Endothelial cell of umbilical vein (primary cell): ENCODE results near the gene TRIP10. TPM values are rescaled to one million over a fixed set of nuclear protein-coding genes. Genes with fewer than 3 reads are reported as not detected.

ENCODE experiments used
- BruUV-seq: library from RNA; stranded (reverse); fragments of 400-500 nt; replicated peaks from 2 replicates; lab custom pipeline; 2021; lab: Mats Ljungman, UMichigan
- CTCF ChIA-PET: fragments of 300-600, 350-600 bp; sonication (Branson Sonifier 250); formaldehyde crosslinking; loops from one replicate; lab custom pipeline; 2021; ENCODE audit warnings: antibody characterized with exemption, inconsistent platforms; lab: Charles Lee
- POLR2A ChIA-PET: fragments of 300-600, 350-600 bp; sonication (Branson Sonifier 250); formaldehyde crosslinking; loops from one replicate; lab custom pipeline; 2021; ENCODE audit warnings: antibody characterized with exemption, inconsistent platforms; lab: Charles Lee
- DNase-seq: peaks from one replicate; pipeline ENCODE4 v3.0.0-alpha.2; 2011; ENCODE audit warnings: low read depth, low spot score
- FAIRE-seq: peaks from 2 replicates; lab custom pipeline; 2011; peaks lifted over from hg19 to GRCh38; lab: Jason Lieb, UNC
- H2AFZ ChIP-seq: 2 replicates; pipeline ENCODE4 v1.6.0; 2012; ENCODE audit warnings: low read depth, low read length, control low read depth, inconsistent platforms
- H3K27ac ChIP-seq: 2 replicates; pipeline ENCODE4 v1.5.1; 2011; ENCODE audit warnings: low read depth, mild to moderate bottlenecking, control low read depth, low read length, moderate library complexity; ENCODE audit not compliant: insufficient read depth
- H3K27me3 ChIP-seq, 2 experiments: 2 replicates each; pipeline versions ENCODE4 v1.6.0 to v1.6.1; 2011; ENCODE audit warnings: low read length in 2 of 2, mixed read lengths in 1 of 2; ENCODE audit not compliant: control insufficient read depth in 2 of 2, insufficient read depth in 2 of 2
- H3K36me3 ChIP-seq, 2 experiments: 2 replicates in 1 of 2; 3 replicates in 1 of 2; pipeline ENCODE4 v1.5.1; 2011; ENCODE audit warnings: low read length in 2 of 2, mild to moderate bottlenecking in 1 of 2, moderate library complexity in 1 of 2; ENCODE audit not compliant: control insufficient read depth in 2 of 2, insufficient read depth in 2 of 2; ENCODE audit errors: extremely low read depth in 1 of 2
- H3K4me1 ChIP-seq: 3 replicates; pipeline ENCODE4 v1.5.1; 2011; ENCODE audit warnings: mild to moderate bottlenecking, low read length; ENCODE audit not compliant: control insufficient read depth, insufficient read depth; ENCODE audit errors: extremely low read depth
- H3K4me2 ChIP-seq: 2 replicates; pipeline ENCODE4 v1.6.1; 2011; ENCODE audit warnings: low read length, control low read depth, mixed read lengths; ENCODE audit not compliant: insufficient read depth
- H3K4me3 ChIP-seq, 3 experiments: fragments of 200-600 bp in 1 of 3; sonication (generic), shearing (Covaris generic) in 1 of 3; replicated peaks in 1 of 3; 2 replicates each; pipeline ENCODE4 v1.5.1; 2011 to 2016; ENCODE audit warnings: control low read depth in 3 of 3, low read length in 3 of 3, mild to moderate bottlenecking in 2 of 3, inconsistent platforms in 1 of 3, low read depth in 1 of 3, moderate library complexity in 1 of 3; ENCODE audit not compliant: insufficient read depth in 1 of 3
- H3K79me2 ChIP-seq: 2 replicates; pipeline ENCODE4 v1.6.0; 2012; ENCODE audit warnings: low read length, inconsistent platforms; ENCODE audit not compliant: control insufficient read depth, insufficient read depth
- H3K9ac ChIP-seq: replicated peaks from 2 replicates; pipeline ENCODE3; 2011; ENCODE audit warnings: low read length, control low read depth; ENCODE audit not compliant: insufficient read depth; ENCODE audit errors: extremely low read depth
- H3K9me1 ChIP-seq: replicated peaks from 3 replicates; pipeline ENCODE4 v1.6.0; 2011; ENCODE audit warnings: mild to moderate bottlenecking, low read length; ENCODE audit not compliant: control insufficient read depth, insufficient read depth; ENCODE audit errors: extremely low read depth
- H3K9me3 ChIP-seq: replicated peaks from 2 replicates; pipeline ENCODE4 v1.5.1; 2012; ENCODE audit warnings: low read length, inconsistent platforms; ENCODE audit not compliant: control insufficient read depth, insufficient read depth
- H4K20me1 ChIP-seq: replicated peaks from 2 replicates; pipeline ENCODE3; 2011; ENCODE audit warnings: mild to moderate bottlenecking, low read length; ENCODE audit not compliant: control insufficient read depth, insufficient read depth; ENCODE audit errors: extremely low read depth
- EZH2 ChIP-seq: IDR thresholded peaks from 2 replicates; pipeline ENCODE4 v1.6.1; 2012; ENCODE audit warnings: borderline replicate concordance, low read depth, mild to moderate bottlenecking, moderate library complexity, low read length, inconsistent platforms; ENCODE audit not compliant: severe bottlenecking
- FOS ChIP-seq: IDR thresholded peaks from 2 replicates; pipeline ENCODE4 v1.6.1; 2011; ENCODE audit warnings: mild to moderate bottlenecking, low read length, moderate library complexity, borderline replicate concordance; ENCODE audit not compliant: insufficient read depth
- GATA2 ChIP-seq: IDR thresholded peaks from 2 replicates; pipeline ENCODE4 v1.7.0; 2011; ENCODE audit warnings: low read depth, mild to moderate bottlenecking, moderate library complexity, mixed read lengths, low read length; ENCODE audit not compliant: insufficient read length, insufficient read depth
- JUN ChIP-seq: IDR thresholded peaks from 2 replicates; pipeline ENCODE4 v1.6.1; 2011; ENCODE audit warnings: borderline replicate concordance, low read depth; ENCODE audit not compliant: insufficient read length, insufficient read depth
- MYC ChIP-seq: IDR thresholded peaks from one replicate; pipeline ENCODE4 v1.6.1; 2011; ENCODE audit warnings: mild to moderate bottlenecking, low read depth, low read length
- POLR2A ChIP-seq: IDR thresholded peaks from 2 replicates; pipeline ENCODE4 v1.6.1; 2012; ENCODE audit warnings: low read depth, mild to moderate bottlenecking, control low read depth, low read length
- POLR2AphosphoS5 ChIP-seq: IDR thresholded peaks from 2 replicates; pipeline ENCODE4 v1.6.1; 2012; ENCODE audit warnings: low read depth, mild to moderate bottlenecking, control low read depth, low read length, moderate library complexity; ENCODE audit not compliant: insufficient read depth
- dilution Hi-C: fragments of 300-500 bp; cut with MboI; formaldehyde crosslinking; loops from one replicate; pipeline ENCODE4 v1.15.0; 2019; ENCODE audit warnings: low sequenced_read_pairs; ENCODE audit not compliant: extremely low pct_ligation_motif_present
- intact Hi-C: fragments of 100-400 bp; cut with micrococcal nuclease; formaldehyde crosslinking; loops from one replicate; pipeline ENCODE4 v1.10.0; 2022
- polyA plus RNA-seq, 4 experiments: library from polyadenylated mRNA; depleted of rRNA in 3 of 4; stranded (reverse) in 3 of 4; unstranded in 1 of 4; fragments of >200 nt; gene quantifications; 2 replicates each; pipeline versions ENCODE4 v1.2.1 to v1.2.3, GENCODE V29; 2011 to 2012; ENCODE audit warnings: missing spikeins in 1 of 4
- total RNA-seq: library from RNA; stranded (reverse); gene quantifications from 2 replicates; pipeline ENCODE4 v1.2.3, GENCODE V29; 2021
- TF ChIP-seq, protein P1 (sequence below): IDR thresholded peaks from 2 replicates; pipeline ENCODE4 v1.6.1; 2011; ENCODE audit not compliant: insufficient read depth, insufficient read length
- TF ChIP-seq, protein P2 (sequence below), 2 donors: IDR thresholded peaks; 1 replicate in 1 of 2; 2 replicates in 1 of 2; pipeline ENCODE4 v1.5.1; 2011; ENCODE audit warnings: low read length in 2 of 2, mild to moderate bottlenecking in 2 of 2, moderate library complexity in 2 of 2, control low read depth in 1 of 2, inconsistent platforms in 1 of 2, low read depth in 1 of 2; ENCODE audit not compliant: insufficient read depth in 1 of 2; ENCODE audit errors: extremely low read depth in 1 of 2

Gene TRIP10
- total and polyA plus RNA-seq, 2 donors (not counting 3 experiments of a cell fraction or from before 2014, with no cell fraction given), result 28.4 to 69.3 TPM

DNA sequence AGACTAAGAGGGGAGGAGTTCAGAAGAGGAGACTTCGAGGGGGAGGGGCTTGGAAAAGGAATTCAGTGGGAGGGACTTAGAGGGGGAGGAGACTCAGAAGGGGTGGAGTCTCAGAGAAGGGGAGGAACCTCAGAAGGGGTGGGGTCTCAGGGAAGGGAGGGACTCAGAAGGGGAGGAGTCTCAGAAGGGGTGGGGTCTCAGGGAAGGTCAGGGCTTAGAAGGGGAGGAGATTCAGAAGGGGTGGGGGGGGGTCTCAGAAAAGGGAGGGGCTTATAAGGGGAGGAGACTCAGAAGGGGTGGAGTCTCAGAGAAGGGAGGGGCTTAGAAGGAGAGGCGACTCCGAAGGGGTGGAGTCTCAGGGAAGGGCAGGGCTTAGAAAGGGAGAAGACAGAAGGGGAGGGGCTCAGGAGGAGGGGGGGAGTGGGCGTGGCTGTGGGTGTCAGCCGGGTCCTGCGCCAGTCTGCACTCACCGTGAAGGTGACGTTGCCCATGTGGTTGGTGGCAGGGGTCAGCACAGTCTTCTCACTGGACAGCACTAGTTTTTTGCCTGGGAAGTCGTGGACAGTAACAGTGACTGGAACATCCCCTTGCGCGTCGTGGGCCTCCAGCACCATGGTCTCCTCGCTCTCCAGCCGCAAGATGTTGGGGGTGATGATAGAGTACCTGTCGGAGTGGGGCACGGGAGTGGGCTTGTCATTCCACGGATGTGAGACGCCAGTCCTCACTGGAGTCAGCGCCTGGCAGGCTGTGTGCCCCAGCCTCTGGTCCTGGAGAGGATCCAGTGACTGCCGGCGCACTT, 20.5 kb upstream of the TRIP10 start:
- Histone ChIP-seq H3K9me1 (no peaks in the 10 kb centered on the region), H3K9me3 (no peaks in the 10 kb centered on the region), H3K79me2 (no peaks in the 10 kb centered on the region), H4K20me1 (no peaks in the 10 kb centered on the region), H3K4me1 (no peaks in the 10 kb centered on the region), H3K27me3 (no peaks in the 10 kb centered on the region), H3K4me2 (no peak overlapping the region), H3K9ac (no peak overlapping the region), H3K4me3 (no peak overlapping the region), H2AFZ (no peak overlapping the region), H3K27ac (no peak overlapping the region), H3K36me3 (no peaks in the 10 kb centered on the region)
- DNase-seq, result no peak
- BruUV-seq, result no TSS peak
- ChIA-PET POLR2A (no interaction called here), CTCF (no interaction called here)
- intact Hi-C loops (no loop called here), dilution Hi-C loops (no loop called here)
- FAIRE-seq, result no peak
- TF ChIP-seq, protein P1, sequence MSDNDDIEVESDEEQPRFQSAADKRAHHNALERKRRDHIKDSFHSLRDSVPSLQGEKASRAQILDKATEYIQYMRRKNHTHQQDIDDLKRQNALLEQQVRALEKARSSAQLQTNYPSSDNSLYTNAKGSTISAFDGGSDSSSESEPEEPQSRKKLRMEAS, result no peak
- TF ChIP-seq POLR2AphosphoS5, result no peak
- no peak for TF ChIP-seq POLR2A
- no peak for TF ChIP-seq GATA2
- no peak for TF ChIP-seq FOS
- TF ChIP-seq JUN, result no peak
- no peak for TF ChIP-seq MYC
- TF ChIP-seq EZH2, result no peak
- TF ChIP-seq, protein P2, sequence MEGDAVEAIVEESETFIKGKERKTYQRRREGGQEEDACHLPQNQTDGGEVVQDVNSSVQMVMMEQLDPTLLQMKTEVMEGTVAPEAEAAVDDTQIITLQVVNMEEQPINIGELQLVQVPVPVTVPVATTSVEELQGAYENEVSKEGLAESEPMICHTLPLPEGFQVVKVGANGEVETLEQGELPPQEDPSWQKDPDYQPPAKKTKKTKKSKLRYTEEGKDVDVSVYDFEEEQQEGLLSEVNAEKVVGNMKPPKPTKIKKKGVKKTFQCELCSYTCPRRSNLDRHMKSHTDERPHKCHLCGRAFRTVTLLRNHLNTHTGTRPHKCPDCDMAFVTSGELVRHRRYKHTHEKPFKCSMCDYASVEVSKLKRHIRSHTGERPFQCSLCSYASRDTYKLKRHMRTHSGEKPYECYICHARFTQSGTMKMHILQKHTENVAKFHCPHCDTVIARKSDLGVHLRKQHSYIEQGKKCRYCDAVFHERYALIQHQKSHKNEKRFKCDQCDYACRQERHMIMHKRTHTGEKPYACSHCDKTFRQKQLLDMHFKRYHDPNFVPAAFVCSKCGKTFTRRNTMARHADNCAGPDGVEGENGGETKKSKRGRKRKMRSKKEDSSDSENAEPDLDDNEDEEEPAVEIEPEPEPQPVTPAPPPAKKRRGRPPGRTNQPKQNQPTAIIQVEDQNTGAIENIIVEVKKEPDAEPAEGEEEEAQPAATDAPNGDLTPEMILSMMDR (IDR thresholded peaks at IDR 0.05; ENCODE audit: extremely low read depth in 1 of 2, insufficient read depth in 1 of 2, low read depth in 1 of 2, low read length in 2 of 2), result no peak
